Ramos (cell line): ENCODE data around the gene CDK4.

Experiments used
- in situ Hi-C: fragments of 300-500 bp; cut with MboI; formaldehyde crosslinking; loops from one replicate; pipeline ENCODE4 v1.14.3; 2022; ENCODE audit warnings: low sequenced_read_pairs; ENCODE audit not compliant: unreplicated experiment

CDK4 gene

DNA sequence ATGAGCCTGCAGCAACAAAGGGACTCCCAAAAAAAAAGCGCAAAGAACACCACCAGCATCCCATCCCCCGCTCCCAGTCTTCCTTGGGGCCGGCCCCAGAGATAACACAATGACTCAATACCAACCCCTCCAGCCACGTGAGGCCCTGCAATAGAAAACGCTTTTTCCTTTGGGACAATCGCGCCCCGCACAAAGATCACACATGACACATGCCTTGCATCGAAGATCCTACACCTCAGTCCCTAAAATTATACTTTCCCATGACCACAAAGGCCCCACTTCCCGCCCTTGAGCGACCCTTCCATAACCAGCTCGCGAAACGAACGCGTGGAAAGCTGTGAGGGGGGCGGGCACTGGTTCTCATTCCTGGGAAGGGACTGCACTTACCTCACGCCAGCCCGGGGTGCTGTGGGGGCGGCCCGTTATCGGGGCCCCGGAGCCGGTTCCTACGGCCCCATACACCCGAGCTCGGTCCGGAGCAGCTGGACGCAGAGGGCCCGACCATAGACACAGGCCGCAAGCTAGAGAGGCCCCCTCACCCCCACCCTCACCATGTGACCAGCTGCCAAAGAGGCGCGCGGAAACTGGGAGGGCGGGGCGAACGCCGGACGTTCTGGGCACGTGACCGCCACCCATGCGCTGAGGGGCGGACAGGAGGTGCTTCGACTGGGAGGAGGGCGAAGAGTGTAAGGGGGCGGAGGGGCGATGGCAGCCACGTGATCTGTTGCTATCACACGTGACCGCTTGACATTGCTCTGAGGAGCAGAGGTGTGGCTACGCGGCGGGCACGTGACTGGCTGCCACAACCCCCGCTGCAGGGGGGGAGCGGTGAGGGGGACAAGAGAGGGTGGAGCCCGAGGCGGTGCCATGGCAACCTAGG, at the start of gene CDK4:
Gene CDK4 (minus strand): TSS at position 523 of the 880 bp plus-strand sequence. CDS start 593 bp downstream, outside the sequence.
- in situ Hi-C loops: loop anchor here (25.0 kb wide), 1 partner anchor 515 kb away; the partner anchor contains the start of gene SHMT2

GRCh38 chr12:57800965-57801364, 48.9 kb upstream of the CDK4 start:
- in situ Hi-C loops: no loop called here

DNA sequence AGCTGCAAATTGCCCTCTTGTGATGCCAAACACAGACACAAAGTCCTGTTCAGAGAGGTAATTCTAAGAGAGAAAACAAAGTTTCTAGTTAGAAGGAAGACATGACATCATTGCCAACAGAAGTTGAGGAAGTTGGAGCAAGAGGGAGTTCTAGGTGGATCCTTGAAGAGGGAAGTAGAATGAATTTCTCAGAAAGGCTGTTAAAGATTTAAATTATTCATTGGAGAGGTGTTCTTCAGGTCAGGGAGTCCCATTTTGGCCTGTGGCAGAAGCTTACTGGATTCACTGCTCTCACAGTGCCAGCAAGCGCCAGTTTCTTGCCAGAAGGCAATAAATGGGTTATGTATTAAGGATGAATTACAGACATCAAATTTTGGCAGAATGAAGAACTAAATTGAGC, 45.8 kb upstream of the CDK4 start:
- in situ Hi-C loops: no loop called here

- in situ Hi-C loops: no loop called here
Measured at GRCh38 chr12:57796996-57797395, 44.9 kb upstream of the CDK4 start.

DNA sequence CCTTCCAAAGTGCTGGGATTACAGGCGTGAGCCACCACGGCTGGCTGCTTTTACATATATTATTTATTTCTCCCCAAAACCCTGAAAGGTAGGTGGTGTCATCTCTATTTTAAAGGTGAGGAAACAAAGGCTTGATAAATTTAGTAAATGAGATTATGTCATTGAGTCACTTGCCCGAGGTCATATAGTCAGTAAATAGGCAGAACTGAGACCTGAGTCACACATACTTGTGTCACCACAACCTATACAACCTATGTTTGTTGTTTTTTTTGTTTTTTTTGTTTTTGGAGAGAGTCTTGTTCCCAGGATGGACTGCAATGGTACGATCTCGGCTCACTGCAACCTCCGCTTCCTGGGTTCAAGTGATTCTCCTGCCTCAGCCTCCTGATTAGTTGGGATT, 43.2 kb upstream of the CDK4 start:
- in situ Hi-C loops: no loop called here

DNA sequence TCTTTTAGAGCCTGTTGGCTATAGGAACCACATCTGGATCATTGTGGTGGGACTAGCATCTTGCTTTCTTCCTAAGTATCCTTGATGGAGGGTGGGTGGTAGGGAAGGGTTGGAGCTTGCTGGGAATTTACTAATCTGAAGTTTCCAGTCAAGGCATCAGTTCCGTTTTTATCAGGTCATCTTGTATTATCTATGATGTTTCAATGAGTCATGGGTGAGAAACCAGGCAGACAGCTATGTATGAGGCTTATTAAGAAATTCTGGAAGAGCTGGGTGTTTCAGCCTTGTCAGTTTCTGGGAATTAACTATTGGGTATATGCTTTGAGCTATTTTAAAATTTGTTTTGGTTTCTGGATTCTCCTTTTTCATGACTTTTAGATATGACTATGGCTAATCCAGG, 41.8 kb upstream of the CDK4 start:
- in situ Hi-C loops: no loop called here

- in situ Hi-C loops: no loop called here
Measured at GRCh38 chr12:57783861-57784260, 31.8 kb upstream of the CDK4 start.

GRCh38 chr12:57783466-57783801, 31.3 kb upstream of the CDK4 start:
- in situ Hi-C loops: no loop called here

DNA sequence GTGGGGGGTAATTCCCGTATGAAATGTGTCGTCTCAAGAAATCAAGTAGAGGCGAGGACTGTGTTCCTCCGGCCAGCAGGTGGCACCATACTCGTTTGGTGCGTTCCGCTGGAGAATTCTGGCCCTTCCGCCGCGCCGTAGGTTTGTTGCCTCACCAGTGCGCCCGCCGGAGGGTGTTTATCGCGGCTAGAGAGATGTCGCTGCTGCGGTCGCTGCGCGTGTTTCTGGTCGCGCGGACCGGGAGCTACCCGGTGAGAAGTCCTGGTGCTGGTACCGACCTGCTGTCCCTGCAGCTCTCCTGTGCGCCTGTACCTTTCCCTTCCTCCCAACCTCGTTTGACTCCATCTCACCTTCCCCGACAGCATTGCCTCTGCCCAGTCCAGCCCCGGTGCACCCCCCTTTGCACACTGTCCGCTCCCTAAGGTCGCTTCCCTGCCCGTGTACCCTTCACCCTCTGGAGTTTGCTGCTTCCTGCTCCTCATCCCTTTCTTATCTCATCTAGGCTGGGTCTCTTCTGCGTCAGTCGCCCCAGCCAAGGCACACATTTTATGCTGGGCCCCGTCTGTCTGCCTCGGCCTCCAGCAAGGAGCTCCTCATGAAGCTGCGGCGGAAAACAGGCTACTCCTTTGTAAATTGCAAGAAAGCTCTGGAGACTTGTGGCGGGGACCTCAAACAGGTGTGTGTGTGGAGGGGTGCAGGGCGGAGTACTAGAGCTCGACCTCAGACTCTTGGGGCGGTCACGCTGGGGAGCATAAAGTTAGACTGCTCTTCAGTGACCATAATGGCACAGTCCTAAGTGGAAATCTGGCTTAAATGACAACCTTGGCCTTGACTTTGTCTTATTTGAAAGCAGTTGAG, 30.7 kb upstream of the CDK4 start, which contains the start of gene TSFM:
Gene TSFM (plus strand): TSS at position 180 of the 858 bp plus-strand sequence. CDS start 15 bp downstream, at position 195.
- in situ Hi-C loops: no loop called here

DNA sequence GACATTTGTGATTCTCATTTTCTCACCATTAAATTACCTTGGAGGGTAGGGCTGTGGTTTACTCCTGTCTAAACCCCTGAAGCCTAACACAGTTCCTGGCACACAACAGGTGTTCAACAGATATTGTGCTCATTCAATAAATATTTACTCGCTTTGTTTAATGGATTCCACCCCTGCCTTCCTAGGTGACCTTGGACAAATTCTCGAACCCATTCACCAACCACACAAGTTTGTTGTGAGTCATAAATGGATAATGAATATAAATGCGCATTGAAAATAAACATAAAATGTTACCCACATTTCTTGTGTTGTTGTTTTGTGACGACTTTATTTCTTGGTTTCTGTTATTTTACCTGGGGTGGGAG, 30.1 kb upstream of the CDK4 start:
- in situ Hi-C loops: no loop called here

- in situ Hi-C loops: no loop called here
Measured at GRCh38 chr12:57781801-57782200, 29.7 kb upstream of the CDK4 start.

DNA sequence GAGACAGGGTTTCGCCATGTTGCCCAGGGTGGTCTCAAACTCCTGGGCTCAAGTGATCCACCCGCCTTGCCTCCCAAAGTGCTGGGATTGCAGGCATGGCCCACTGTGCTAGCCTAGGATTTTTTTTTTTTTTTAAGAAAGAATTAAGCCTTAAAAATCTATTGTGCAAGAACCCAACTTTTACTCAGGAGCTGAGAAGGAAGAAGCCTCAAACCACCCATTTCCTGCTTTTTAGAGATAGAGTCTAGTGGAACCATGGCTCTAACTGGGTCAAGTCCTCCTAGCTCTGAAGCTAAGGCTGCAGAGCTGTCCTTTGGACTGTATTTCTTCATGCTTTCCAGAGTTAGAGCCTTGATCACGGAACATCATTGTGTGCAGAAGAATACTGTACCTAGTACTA, 29.1 kb upstream of the CDK4 start:
- in situ Hi-C loops: no loop called here

DNA sequence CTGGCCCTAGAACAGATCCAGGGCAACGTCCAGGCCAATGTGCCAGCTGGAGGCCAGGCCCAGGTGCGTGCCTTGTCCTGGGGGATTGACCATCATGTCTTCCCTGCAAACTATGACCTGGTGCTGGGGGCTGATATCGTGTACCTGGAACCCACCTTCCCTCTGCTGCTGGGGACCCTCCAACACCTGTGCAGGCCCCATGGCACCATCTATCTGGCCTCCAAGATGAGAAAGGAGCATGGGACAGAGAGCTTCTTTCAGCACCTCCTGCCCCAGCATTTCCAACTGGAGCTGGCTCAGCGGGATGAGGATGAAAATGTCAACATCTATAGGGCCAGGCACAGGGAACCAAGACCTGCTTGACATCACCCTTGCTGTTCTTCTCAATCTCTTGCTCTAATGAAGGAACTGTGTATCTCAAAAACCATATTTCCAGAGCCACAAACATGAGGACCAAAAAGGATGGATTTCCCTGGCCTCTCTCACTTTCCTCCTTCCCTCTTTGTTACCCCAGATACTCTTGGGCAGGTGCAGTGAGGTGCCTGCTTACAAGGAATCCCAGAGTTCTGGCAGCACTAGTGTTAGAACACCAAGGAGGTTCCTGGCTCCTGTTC, 28.3 kb upstream of the CDK4 start:
- in situ Hi-C loops: no loop called here

- in situ Hi-C loops: no loop called here
Measured at GRCh38 chr12:57779736-57780135, 27.6 kb upstream of the CDK4 start.

- in situ Hi-C loops: no loop called here
Measured at GRCh38 chr12:57777911-57778310, 25.8 kb upstream of the CDK4 start.

DNA sequence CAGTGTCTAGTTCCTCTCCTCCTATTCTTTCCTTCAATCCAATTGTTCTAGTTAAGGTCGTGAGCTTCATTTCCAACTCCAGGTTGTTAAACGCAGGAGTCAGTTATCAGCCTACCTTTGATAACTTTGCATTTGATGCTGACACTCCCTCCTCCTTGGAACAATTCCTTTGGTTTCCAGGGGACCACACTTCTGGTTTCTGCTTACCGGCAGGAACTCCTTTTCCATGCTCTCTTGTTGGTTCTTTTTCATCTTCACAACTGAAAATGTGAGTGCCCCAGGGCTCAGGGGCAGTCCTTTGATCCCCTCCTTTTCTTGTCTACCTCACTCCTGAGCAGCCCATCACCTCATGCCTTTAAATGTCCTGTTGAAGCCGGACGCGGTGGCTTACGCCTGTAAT, 25.3 kb upstream of the CDK4 start:
- in situ Hi-C loops: no loop called here

GRCh38 chr12:57776247-57776587, 24.1 kb upstream of the CDK4 start:
- in situ Hi-C loops: no loop called here

DNA sequence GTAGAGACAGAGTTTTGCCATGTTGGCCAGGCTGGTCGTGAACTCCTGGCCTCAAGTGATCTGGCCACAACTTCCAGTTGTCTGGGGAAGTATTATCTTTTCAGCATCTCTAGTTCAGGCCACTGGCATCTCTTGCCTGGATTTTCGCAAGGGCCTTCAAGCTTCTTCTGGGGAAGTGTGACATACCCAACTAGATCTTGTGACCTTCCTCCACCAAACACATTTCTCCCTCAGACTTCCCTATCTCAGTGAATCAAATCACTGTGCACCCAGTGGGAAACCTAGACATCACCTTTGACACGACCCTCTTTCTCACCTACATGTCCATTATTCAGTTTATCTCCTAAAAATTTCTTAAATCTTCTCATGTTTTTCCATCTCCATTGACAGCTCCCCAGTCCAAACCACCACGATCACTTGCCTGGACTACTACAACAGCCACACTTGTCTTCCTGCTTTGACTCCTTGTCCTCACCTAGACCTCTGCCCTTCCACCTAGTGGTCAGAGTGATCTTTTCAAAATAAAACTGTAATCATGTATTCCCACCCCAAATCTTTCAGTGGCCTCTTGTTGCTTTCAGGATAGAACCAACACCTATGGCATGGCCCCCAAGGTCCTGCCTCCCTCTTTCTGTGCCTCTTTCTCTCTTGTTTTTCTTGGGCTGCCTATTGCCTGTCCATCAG, 23.6 kb upstream of the CDK4 start:
- in situ Hi-C loops: no loop called here

DNA sequence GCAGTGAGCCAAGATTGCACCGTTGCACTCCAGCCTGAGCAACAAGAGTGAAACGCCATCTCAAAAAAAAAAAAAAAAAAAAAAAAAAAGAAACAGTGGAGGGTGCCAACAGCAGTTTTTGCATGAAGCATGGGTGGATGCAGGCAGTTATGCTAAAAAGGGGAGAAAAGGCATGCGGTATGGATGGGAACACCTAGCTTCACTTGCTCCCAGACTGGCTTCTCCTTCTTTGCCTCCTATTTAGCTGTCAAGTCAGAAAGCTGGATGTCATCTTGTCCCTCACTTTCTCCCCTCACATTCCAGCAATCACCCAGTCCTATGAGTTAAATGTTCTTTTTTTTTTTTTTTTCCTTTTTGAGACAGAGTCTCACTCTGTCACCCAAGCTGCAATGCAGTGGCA, 22.9 kb upstream of the CDK4 start:
- in situ Hi-C loops: no loop called here

GRCh38 chr12:57774634-57775033, 22.5 kb upstream of the CDK4 start:
- in situ Hi-C loops: loop anchor here (25.0 kb wide), 1 partner anchor 537 kb away; the partner anchor contains the start of gene SHMT2
